Jurkat, Clone E6-1 (cell line): ENCODE results near the gene LBX1.

Experiments
- DNase-seq: peaks from one replicate; pipeline ENCODE4 v3.0.0-alpha.2; 2011; ENCODE audit warnings: low read depth, low spot score
- H3K4me3 ChIP-seq: 2 replicates; pipeline ENCODE4 v1.5.1; 2011; ENCODE audit warnings: mild to moderate bottlenecking, low read length, control low read depth, moderate library complexity

LBX1 gene

GRCh38 chr10:101227429-101228152 is 1.7 kb downstream of the LBX1 start:
- no peak for DNase-seq
- no peak overlapping the region for H3K4me3 ChIP-seq

- no peak overlapping the region for H3K4me3 ChIP-seq
- DNase-seq = no peak
These were observed 2.5 kb downstream of the LBX1 start for GRCh38 chr10:101226491-101227428.

- no peak overlapping the region for H3K4me3 ChIP-seq
- DNase-seq = no peak
These were observed 3.3 kb downstream of the LBX1 start for GRCh38 chr10:101225846-101226421.

GRCh38 chr10:101224910-101225823 is 4.1 kb downstream of the LBX1 start:
- H3K4me3 ChIP-seq = no peak overlapping the region
- no peak for DNase-seq

GRCh38 chr10:101224060-101224909 is 5.0 kb downstream of the LBX1 start:
- DNase-seq = no peak
- no peak overlapping the region for H3K4me3 ChIP-seq

GRCh38 chr10:101223274-101224059 is 5.8 kb downstream of the LBX1 start:
- no peak overlapping the region for H3K4me3 ChIP-seq
- no peak for DNase-seq

- H3K4me3 ChIP-seq = no peak overlapping the region
- DNase-seq = no peak
These were observed 6.5 kb downstream of the LBX1 start for GRCh38 chr10:101222683-101223273.

GRCh38 chr10:101221963-101222531 is 7.2 kb downstream of the LBX1 start:
- no peak for DNase-seq
- H3K4me3 ChIP-seq = no peak overlapping the region

GRCh38 chr10:101221549-101221948 is 7.7 kb downstream of the LBX1 start:
- DNase-seq = no peak
- no peak overlapping the region for H3K4me3 ChIP-seq

- DNase-seq = no peak
- H3K4me3 ChIP-seq = no peak overlapping the region
These were observed 9.3 kb downstream of the LBX1 start for GRCh38 chr10:101219946-101220451.

GRCh38 chr10:101219139-101219945 is 9.9 kb downstream of the LBX1 start:
- H3K4me3 ChIP-seq = no peak overlapping the region
- DNase-seq = no peak

- H3K4me3 ChIP-seq = no peak overlapping the region
- DNase-seq = no peak
These were observed 10.7 kb downstream of the LBX1 start for GRCh38 chr10:101218351-101219138.

GRCh38 chr10:101217450-101218281 is 11.6 kb downstream of the LBX1 start:
- DNase-seq = no peak
- no peak overlapping the region for H3K4me3 ChIP-seq

GRCh38 chr10:101217044-101217425 is 12.2 kb downstream of the LBX1 start:
- no peak for DNase-seq
- no peak overlapping the region for H3K4me3 ChIP-seq
